Muscle layer of duodenum (tissue), 2 donors: ENCODE results near the gene ZNF316.
"Not testable (repeated sequence)": the region's sequence is repeated elsewhere in the genome, so short reads cannot be mapped to it uniquely, and the experiment has no call there.

Experiments used
- H3K27ac ChIP-seq: one replicate; pipeline ENCODE4 v1.7.0; 2013; ENCODE audit warnings: mild to moderate bottlenecking, low read length
- H3K27me3 ChIP-seq: one replicate; pipeline ENCODE4 v1.7.0; 2013; ENCODE audit warnings: low read depth, mild to moderate bottlenecking, control low read depth, low read length
- H3K36me3 ChIP-seq, 2 donors: one replicate each; pipeline ENCODE4 v1.7.0; 2013; ENCODE audit warnings: low read length in 2 of 2, control low read depth in 1 of 2, mild to moderate bottlenecking in 1 of 2; ENCODE audit not compliant: insufficient read depth in 2 of 2, control insufficient read depth in 1 of 2
- H3K4me1 ChIP-seq, 2 donors: one replicate each; pipeline ENCODE4 v1.7.0; 2013; ENCODE audit warnings: low read length in 2 of 2, mild to moderate bottlenecking in 2 of 2, control low read depth in 1 of 2, moderate library complexity in 1 of 2; ENCODE audit not compliant: insufficient read depth in 2 of 2, control insufficient read depth in 1 of 2
- H3K4me3 ChIP-seq, 2 donors: one replicate each; pipeline ENCODE4 v1.7.0; 2013; ENCODE audit warnings: low read length in 2 of 2, low read depth in 1 of 2, mild to moderate bottlenecking in 1 of 2
- H3K9me3 ChIP-seq, 2 donors: one replicate each; pipeline ENCODE4 v1.7.0; 2013; ENCODE audit warnings: low read length in 2 of 2, control low read depth in 1 of 2, mild to moderate bottlenecking in 1 of 2; ENCODE audit not compliant: control insufficient read depth in 1 of 2
- donor health status: healthy.

ZNF316 gene

GRCh38 chr7:6623589-6624245, 13.4 kb upstream of the ZNF316 start:
- no peak overlapping the region for H3K4me3 ChIP-seq
- peaks cover 8 to 35% of the 10 kb centered on the region in 2 donors for H3K36me3 ChIP-seq
- no peaks in the 10 kb centered on the region for H3K9me3 ChIP-seq
- no peaks in the 10 kb centered on the region for H3K4me1 ChIP-seq
- H3K27me3 ChIP-seq, result no peaks in the 10 kb centered on the region
- no peak overlapping the region for H3K27ac ChIP-seq

GRCh38 chr7:6624246-6624611, 12.9 kb upstream of the ZNF316 start:
- Histone ChIP-seq H3K27ac (no peak overlapping the region), H3K9me3 (no peaks in the 10 kb centered on the region), H3K36me3 (peaks cover 8 to 35% of the 10 kb centered on the region in 2 donors), H3K4me3 (no peak overlapping the region), H3K4me1 (no peaks in the 10 kb centered on the region), H3K27me3 (no peaks in the 10 kb centered on the region)

DNA sequence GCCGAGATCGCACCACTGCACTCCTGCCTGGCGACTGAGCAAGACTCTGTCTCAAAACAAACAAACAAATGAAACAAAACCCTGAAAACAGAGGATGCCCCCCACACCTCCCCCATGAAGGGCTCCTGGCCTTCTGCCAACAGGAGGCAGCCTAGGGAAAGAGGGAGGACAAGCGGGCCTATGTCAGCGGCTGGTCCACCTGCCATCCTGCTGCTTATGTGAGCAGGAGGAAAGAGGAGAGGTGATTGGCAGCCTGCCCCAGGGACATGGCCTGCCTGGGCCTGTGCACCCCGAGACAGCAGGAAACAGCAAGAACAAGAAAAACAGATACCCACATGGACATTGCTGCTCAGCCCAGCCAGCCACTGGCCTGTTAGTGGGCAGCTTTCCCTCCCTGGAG, 9.1 kb upstream of the ZNF316 start:
- no peak overlapping the region for H3K4me3 ChIP-seq
- H3K4me1 ChIP-seq, result no peaks in the 10 kb centered on the region
- no peak overlapping the region for H3K27ac ChIP-seq
- no peaks in the 10 kb centered on the region for H3K27me3 ChIP-seq
- no peaks in the 10 kb centered on the region for H3K9me3 ChIP-seq
- peaks cover 0 to 13% of the 10 kb centered on the region in 2 donors for H3K36me3 ChIP-seq

GRCh38 chr7:6630007-6630849, 6.9 kb upstream of the ZNF316 start:
- Histone ChIP-seq H3K36me3 (no peaks in the 10 kb centered on the region), H3K9me3 (no peaks in the 10 kb centered on the region), H3K27ac (no peak overlapping the region), H3K4me1 (no peaks in the 10 kb centered on the region), H3K27me3 (no peaks in the 10 kb centered on the region), H3K4me3 (no peak overlapping the region)

GRCh38 chr7:6631605-6632004, 5.5 kb upstream of the ZNF316 start:
- no peak overlapping the region for H3K4me3 ChIP-seq
- no peaks in the 10 kb centered on the region for H3K36me3 ChIP-seq
- H3K27me3 ChIP-seq, result no peaks in the 10 kb centered on the region
- no peak overlapping the region for H3K27ac ChIP-seq
- no peaks in the 10 kb centered on the region for H3K9me3 ChIP-seq
- H3K4me1 ChIP-seq, result peaks cover 0 to 7% of the 10 kb centered on the region in 2 donors

DNA sequence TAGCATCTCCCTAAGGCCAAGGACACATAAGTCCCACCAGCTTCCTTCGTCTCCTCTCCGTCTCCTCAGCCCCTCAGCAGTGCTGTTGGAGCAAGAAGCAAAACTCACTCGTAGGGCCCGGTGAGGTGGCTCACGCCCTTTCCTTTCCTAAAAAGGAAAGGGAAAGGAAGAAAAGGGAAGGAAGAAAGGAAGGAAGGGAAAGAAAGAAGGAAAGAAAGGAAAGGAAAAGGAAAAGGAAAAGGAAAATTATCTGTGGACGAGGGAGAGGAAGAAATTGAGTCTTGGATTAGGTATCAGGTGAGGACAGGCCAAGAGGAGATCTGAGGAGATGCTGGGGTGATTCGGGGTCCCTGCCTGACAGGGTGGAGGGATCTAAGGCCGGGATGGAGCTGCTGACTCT, 3.1 kb upstream of the ZNF316 start:
- H3K4me3 ChIP-seq, result no peak overlapping the region
- H3K27ac ChIP-seq, result no peak overlapping the region
- no peaks in the 10 kb centered on the region for H3K27me3 ChIP-seq
- H3K4me1 ChIP-seq, result peaks cover 5 to 20% of the 10 kb centered on the region in 2 donors
- no peaks in the 10 kb centered on the region for H3K9me3 ChIP-seq
- no peaks in the 10 kb centered on the region for H3K36me3 ChIP-seq

DNA sequence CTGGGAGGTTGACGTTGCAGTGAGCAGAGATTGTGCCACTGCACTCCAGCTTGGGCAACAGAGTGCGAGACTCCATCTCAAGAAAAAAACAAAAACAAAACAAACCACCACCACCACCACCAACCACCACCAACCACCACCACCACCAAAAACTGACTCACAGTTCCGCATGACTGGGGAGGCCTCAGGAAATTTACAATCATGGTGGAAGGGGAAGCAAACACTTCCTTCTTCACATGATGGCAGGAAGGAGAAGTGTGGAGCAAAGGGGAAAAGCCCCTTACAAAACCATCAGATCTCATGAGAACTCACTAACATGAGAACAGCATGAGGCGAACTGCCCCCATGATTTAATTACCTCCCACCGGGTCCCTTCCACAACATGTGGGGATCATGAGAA, 2.1 kb upstream of the ZNF316 start:
- not testable (repeated sequence) for H3K4me3 ChIP-seq, H3K9me3 ChIP-seq, H3K36me3 ChIP-seq, H3K27me3 ChIP-seq, H3K27ac ChIP-seq
- H3K4me1 ChIP-seq, result peaks cover 5 to 27% of the 10 kb centered on the region in 2 donors

DNA sequence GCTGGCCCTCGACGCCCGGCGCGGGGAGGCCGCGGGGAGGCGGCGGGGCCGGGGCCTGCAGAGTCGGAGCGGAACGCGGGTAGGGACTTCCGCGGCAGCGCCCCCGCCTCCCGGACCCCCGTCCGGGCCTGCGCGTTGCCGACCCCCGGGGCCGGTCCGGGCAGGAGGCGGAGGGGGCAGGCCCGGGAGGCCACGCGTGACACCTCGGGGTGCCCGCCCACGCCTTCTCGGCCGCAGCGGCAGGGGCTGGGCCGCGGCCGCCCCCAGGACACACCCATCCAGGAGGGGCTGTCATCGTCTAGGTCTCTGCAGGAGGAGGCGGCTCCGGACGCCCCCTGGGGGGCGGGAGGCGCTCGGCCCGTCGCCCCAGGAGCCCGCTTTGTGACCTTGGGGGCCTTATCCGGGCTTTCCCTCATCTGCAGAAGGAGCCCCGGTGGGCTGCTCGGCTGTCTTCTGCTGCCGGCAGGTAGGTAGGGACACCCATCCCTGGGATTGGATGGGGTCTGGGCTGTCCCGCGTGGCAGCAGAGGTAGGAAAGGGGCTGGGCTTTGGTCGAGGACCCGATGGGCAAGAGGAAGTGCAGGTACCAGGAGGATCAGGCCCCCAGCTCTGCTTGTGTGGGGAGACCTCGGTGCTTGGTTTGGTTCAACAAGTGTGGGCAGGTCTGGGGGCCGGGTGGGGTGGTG, 569 bp downstream of the ZNF316 start:
- no peak overlapping the region for H3K27ac ChIP-seq
- peaks cover 5 to 23% of the 10 kb centered on the region in 2 donors for H3K36me3 ChIP-seq
- no peaks in the 10 kb centered on the region for H3K27me3 ChIP-seq
- H3K4me1 ChIP-seq, result peaks cover 5 to 27% of the 10 kb centered on the region in 2 donors
- peak overlapping the region; percentile 64 to 86 for H3K4me3 ChIP-seq
- H3K9me3 ChIP-seq, result no peaks in the 10 kb centered on the region

DNA sequence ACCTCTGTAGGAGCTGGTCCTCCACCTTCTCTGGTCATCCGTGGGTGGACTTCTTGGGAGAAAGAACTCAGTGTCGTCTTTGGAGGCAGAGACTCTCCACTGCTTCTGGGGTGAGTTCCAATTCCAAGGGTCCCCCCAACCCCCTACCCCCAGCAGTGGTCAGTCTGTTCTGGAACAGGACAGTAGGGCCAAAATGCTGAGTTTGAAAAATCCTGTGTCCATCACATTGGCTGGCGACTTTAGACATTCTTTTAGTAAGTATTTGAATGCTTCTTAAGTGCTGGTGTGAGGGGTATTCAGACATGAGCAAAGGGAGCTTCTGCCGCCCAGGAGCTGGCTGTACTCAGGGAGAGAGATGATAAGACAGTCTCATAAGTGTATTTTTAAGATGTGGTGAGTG, 1.9 kb downstream of the ZNF316 start:
- Histone ChIP-seq H3K9me3 (no peaks in the 10 kb centered on the region), H3K27me3 (no peaks in the 10 kb centered on the region), H3K36me3 (peaks cover 14 to 36% of the 10 kb centered on the region in 2 donors), H3K27ac (no peak overlapping the region), H3K4me3 (peak overlapping the region in 1 of 2 donors; percentile 86), H3K4me1 (peaks cover 5 to 27% of the 10 kb centered on the region in 2 donors)

- Histone ChIP-seq H3K27ac (no peak overlapping the region), H3K36me3 (peaks cover 16 to 42% of the 10 kb centered on the region in 2 donors), H3K9me3 (no peaks in the 10 kb centered on the region), H3K4me1 (peaks cover 5 to 27% of the 10 kb centered on the region in 2 donors), H3K27me3 (no peaks in the 10 kb centered on the region), H3K4me3 (no peak overlapping the region)
Observed at GRCh38 chr7:6639627-6640026, 2.5 kb downstream of the ZNF316 start.

- H3K27me3 ChIP-seq, result no peaks in the 10 kb centered on the region
- H3K36me3 ChIP-seq, result peaks cover 21 to 49% of the 10 kb centered on the region in 2 donors
- H3K4me1 ChIP-seq, result peaks cover 5 to 27% of the 10 kb centered on the region in 2 donors
- no peak overlapping the region for H3K4me3 ChIP-seq
- H3K9me3 ChIP-seq, result no peaks in the 10 kb centered on the region
- H3K27ac ChIP-seq, result no peak overlapping the region
Observed at GRCh38 chr7:6640246-6640721, 3.2 kb downstream of the ZNF316 start.
